HG03064 (cell line): ENCODE measurements around the gene PEMT.

Experiments used
- ATAC-seq: cut with Tn5 transposase; IDR thresholded peaks from one replicate; pipeline ENCODE4 v1.9.1; 2021; ENCODE audit warnings: low read depth; ENCODE audit not compliant: unreplicated experiment

The PEMT gene

GRCh38 chr17:17605729-17606088, 14.2 kb upstream of the PEMT start:
- no peak for ATAC-seq

GRCh38 chr17:17605083-17605728, 13.7 kb upstream of the PEMT start:
- no peak for ATAC-seq

- no peak for ATAC-seq
Measured at GRCh38 chr17:17603895-17604225, 12.4 kb upstream of the PEMT start.

- no peak for ATAC-seq
Measured at GRCh38 chr17:17603178-17603894, 11.8 kb upstream of the PEMT start.

GRCh38 chr17:17599965-17600364, 8.5 kb upstream of the PEMT start:
- no peak for ATAC-seq

- ATAC-seq, result no peak
Measured at GRCh38 chr17:17598003-17598402, 6.5 kb upstream of the PEMT start.

- ATAC-seq, result no peak
Measured at GRCh38 chr17:17595755-17596154, 4.2 kb upstream of the PEMT start.

GRCh38 chr17:17593222-17593620, 1.7 kb upstream of the PEMT start:
- ATAC-seq, result no peak

GRCh38 chr17:17590883-17591354, 589 bp downstream of the PEMT start:
- ATAC-seq, result no peak

GRCh38 chr17:17590141-17590751, 1.3 kb downstream of the PEMT start:
- no peak for ATAC-seq

- ATAC-seq, result no peak
Measured at GRCh38 chr17:17587614-17588337, 3.7 kb downstream of the PEMT start.

GRCh38 chr17:17582372-17582771, 9.1 kb downstream of the PEMT start:
- no peak for ATAC-seq

GRCh38 chr17:17581509-17581908, 10.0 kb downstream of the PEMT start:
- ATAC-seq, result no peak

GRCh38 chr17:17580662-17581470, 10.6 kb downstream of the PEMT start:
- ATAC-seq, result no peak

GRCh38 chr17:17579691-17580090, 11.8 kb downstream of the PEMT start:
- ATAC-seq, result no peak

GRCh38 chr17:17577373-17577772, 14.1 kb downstream of the PEMT start:
- no peak for ATAC-seq

GRCh38 chr17:17576772-17577234, 14.7 kb downstream of the PEMT start:
- ATAC-seq, result no peak

- ATAC-seq, result no peak
Measured at GRCh38 chr17:17575360-17576251, 15.9 kb downstream of the PEMT start.

GRCh38 chr17:17573912-17574311, 17.6 kb downstream of the PEMT start:
- no peak for ATAC-seq
